HG03025 (cell line): ENCODE results near the gene HHEX.
"Not testable (repeated sequence)": the region's sequence is repeated elsewhere in the genome, so short reads cannot be mapped to it uniquely, and the experiment has no call there.

ENCODE experiments used
- ATAC-seq: cut with Tn5 transposase; IDR thresholded peaks from one replicate; pipeline ENCODE4 v1.9.1; 2021; ENCODE audit warnings: mild to moderate bottlenecking, moderate library complexity; ENCODE audit not compliant: unreplicated experiment, low FRiP score

HHEX gene

GRCh38 chr10:92689663-92690210 is at the start of gene HHEX:
HHEX (plus strand) TSS chr10:92689955; CDS start chr10:92689987, 32 bp downstream.
- ATAC-seq = peak; percentile 59

GRCh38 chr10:92640107-92640506 is 49.6 kb upstream of the HHEX start:
- no peak for ATAC-seq

GRCh38 chr10:92641492-92641891 is 48.3 kb upstream of the HHEX start:
- ATAC-seq = no peak

DNA sequence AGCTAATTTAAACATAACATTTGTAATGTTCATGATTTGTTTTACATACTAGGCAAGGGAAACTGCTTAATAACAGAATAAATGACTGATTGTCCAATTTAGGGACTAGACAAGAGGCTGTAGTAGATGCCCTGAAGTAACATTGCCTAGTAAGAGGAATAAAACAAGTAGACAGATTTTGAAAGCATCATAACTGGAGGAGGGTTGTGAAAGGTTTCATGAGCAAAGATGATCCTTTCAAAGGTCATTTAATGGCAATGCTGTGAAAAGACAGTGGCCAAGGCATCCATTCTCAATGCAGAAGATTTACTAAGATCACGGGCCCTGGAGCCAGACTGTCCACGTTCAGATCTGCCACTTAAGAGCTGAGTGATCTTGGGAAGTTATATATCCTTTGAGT is 44.8 kb upstream of the HHEX start:
- no peak for ATAC-seq

GRCh38 chr10:92650864-92651263 is 38.9 kb upstream of the HHEX start:
- not testable (repeated sequence) for ATAC-seq

- ATAC-seq = no peak
Measured at GRCh38 chr10:92655426-92655825, 34.3 kb upstream of the HHEX start.

DNA sequence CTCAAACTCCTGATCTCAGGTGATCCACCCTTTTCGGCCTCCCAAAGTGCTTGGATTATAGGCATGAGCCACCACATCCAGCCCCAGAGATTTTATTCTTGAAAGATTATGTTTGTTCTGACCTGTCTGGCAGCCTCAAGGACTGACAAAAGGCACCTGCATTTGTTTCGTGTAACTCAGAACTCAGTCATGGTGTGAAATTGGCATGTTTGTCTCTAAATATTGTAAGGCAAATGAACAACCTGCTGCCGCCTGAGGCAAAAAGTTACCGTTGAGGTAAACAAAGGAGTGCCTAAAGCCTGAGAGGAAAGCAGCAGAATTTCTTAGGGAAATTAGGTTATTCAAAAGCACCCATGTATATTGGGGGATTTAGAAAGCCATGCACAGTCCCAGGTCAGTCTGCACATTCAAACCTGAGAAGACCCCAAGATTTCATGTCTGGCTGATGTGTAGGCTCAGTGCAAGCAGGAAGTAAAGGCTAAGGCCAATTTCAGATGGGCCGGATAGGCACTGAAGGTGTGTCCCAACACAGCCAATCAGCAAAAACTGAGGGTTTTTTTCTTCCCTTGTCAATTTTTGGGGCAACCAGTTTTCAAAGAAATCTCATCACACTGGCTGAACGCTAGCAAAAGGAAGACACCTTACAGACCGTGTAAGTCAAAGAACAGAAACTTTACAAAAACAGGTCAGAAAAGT is 33.3 kb upstream of the HHEX start:
- ATAC-seq = no peak

DNA sequence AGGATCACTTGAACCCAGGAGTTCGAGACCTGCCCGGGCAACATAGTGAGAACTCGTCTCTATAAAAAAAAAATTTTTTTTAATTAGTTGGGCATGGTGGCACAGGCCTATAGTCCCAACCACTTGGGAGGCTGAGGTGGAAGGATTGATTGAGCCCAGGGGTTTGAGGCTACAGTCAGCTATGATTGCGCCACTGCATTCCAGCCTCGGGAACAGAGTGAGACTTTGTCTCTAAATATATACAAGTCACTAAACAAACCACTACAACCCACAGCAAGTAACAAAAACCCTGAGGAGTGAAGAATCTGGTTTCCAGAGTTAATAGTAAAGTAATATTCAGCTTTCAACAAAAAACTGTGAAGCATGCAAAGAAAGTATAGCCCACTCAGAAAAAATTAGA is 32.7 kb upstream of the HHEX start:
- ATAC-seq = no peak

DNA sequence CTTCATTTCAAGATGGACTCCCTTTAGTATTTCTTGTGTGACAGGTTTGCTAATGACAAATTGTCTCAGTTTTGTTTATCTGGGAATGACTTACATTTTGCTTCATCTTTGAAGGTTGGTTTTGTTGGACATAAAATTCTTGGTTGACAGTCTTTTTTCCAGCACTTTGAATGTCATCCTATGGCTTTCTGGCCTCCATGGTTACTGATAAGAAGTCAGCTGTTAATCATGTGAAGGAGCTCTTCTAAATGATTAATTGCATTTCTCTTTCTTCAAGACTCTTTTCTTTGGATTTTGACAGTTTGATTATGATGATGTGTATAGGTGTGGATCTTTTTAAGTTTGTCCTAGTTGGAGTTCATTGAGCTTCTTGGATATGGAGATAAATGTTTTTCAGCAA is 26.9 kb upstream of the HHEX start:
- ATAC-seq = no peak

DNA sequence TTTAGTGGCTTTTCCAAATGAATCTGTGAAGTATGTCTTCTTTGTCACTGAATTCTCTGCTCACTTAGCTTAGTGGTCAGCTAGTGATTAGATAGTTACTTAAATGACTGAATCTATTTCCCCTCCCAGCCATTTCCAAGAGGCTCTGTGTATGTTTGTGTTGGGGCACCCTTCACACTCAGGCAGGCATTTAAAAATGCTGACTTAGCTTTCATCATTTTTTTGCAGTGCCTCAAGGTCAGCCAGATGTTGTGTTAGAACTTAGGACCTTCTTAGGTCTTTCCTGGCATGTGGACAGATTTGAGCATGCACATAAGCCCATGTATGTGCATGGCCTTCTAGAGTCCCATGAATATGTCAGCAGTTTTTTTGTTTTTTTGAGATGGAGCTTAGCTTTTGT is 25.4 kb upstream of the HHEX start:
- ATAC-seq = no peak

- no peak for ATAC-seq
Measured at GRCh38 chr10:92667078-92667477, 22.7 kb upstream of the HHEX start.

DNA sequence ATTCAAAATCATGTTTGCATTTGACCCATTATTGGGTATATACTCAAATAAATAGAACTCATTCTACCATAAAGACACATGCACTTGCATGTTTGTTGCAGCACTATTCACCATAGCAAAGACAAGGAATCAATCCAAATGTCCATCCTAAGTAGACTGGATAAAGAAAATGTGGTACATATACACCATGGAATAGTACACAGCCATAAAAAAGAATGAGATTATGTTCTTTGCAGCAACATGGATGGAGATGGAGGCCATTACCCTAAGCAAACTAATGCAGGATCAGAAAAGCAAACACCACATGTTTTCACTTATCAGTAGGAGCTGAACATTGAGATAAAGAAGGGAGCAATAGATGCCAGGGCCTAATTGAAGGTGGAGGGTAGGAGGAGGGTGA is 12.0 kb upstream of the HHEX start:
- no peak for ATAC-seq

GRCh38 chr10:92678206-92678605 is 11.5 kb upstream of the HHEX start:
- ATAC-seq = no peak

DNA sequence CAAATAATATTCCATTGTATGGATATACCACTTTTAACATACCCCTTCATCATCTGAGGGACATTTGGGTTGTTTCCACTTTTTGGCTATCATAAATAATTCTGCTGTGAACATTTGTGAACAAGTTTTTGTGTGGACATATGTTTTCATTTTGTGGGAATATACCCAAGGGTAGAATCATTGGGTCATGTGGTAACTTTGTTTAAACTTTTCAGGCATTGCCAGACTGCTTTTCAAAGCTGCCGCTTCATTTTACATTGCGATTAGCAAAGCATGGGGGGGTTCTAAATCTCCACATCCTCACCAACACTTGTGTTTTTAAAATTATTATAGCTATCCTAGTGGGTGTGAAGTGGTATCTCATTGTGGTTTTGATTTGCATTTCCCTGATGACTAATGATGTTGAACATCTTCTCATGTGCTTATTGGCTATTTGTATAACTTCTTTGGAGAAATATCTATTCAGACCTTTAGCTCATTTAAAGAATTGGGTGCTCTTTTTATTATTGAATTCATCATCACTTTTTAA is 8.4 kb upstream of the HHEX start:
- ATAC-seq = no peak

DNA sequence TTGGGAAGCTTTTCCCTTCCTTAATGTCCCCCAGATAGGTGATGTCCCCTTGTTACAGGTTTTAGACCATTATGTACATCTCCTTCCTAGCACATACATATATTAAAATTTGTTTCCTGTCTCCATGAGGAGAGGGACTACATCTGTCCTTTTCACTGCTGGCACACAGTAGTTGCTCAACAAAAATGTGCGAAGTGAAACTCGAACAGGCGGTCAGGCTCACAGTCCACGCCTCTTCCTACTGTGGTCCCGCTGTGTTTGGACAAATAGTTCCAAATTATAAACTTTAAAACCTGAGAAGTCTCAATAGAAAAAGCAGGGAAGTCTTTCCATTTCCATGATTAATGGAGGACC is 1.2 kb upstream of the HHEX start:
- no peak for ATAC-seq

GRCh38 chr10:92688927-92689662 is 660 bp upstream of the HHEX start:
- ATAC-seq = peak; percentile 15

DNA sequence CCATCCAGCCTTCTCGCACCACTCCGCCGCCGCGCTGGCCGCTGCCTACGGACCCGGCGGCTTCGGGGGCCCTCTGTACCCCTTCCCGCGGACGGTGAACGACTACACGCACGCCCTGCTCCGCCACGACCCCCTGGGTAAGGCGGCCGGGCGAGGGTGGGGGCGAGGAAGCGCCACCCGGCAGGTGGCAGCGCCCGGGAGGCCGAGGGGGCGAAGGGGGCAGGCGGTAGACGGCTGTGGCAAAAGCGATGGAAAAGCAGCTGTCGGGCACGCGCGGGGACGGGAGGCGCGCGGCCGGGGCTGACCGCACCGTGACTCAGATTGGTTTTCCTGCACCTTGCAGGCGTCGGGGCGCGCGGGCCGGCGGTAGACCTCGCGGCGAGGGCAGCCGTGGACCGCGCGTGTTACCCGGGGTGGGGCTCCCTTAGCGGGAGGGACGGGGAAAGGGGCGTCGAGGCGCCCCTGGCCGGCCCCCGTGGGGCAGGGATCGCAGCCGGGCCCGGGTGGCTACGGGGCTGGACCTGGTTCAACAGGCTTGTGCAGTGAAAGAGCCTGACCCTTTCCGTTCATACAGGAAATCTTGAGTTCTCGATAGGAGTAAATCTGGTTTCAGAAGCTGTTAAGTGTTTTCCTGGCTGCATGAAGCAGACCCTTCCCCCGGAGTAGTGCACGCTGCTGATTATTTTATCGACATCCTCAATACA is 608 bp downstream of the HHEX start:
- ATAC-seq = no peak

GRCh38 chr10:92690915-92691590 is 1.3 kb downstream of the HHEX start:
- ATAC-seq = no peak

DNA sequence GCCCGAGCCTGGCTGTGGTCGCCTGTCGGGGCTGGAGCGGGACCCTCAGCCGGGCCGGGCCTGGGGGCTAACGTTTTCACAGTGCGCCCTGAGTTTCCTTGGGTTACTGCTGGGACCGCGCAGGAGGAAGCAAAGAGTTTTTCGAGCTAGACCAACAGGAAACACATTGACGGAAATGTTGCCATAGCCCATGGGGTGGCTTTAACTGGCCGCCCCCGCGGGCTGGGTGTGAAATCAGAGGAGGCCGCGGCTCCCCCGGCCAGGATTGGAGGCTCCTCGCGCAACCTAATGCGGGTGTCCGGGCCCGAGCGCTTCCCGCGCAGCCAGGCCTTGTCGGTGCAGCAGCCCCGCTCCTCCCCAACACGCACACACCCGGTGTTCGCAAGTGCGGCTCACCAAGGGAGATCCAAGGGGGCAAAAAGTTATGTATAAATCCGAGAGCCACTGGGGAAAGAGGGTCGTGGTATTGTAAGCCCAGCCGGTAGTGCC is 1.9 kb downstream of the HHEX start:
- ATAC-seq = no peak

DNA sequence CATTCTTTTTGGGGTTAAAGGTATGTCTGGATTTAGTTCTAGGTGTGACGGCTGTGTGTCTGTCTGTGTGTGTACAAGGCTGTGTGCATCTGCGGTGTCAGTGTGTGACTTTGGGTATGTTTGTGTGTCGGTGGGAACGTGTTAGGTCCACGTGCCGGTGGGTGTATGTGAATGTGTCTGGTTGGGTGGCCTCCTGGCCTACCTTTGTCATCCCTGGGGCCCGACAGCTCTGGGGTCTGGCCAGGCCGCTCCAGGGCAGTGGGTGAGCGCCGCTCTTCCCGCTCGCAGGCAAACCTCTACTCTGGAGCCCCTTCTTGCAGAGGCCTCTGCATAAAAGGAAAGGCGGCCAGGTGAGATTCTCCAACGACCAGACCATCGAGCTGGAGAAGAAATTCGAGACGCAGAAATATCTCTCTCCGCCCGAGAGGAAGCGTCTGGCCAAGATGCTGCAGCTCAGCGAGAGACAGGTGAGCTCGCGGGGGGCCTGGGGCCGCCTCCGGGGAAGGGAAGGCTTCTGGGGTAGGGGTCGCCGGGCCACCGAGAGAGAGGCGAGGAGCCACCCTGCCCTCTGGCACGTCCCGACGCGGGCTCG is 2.4 kb downstream of the HHEX start:
- ATAC-seq = no peak
